ENCODE results near the gene ZNF654.
"Not testable (repeated sequence)": the region's sequence is repeated elsewhere in the genome, so short reads cannot be mapped to it uniquely, and the experiment has no call there.

Gene ZNF654

GRCh38 chr3:88147261-88147660, 88.2 kb downstream of the ZNF654 start:
- no peak for DNase-seq

- no peak for DNase-seq
Measured at GRCh38 chr3:88148651-88149050, 89.6 kb downstream of the ZNF654 start.

- no peak for DNase-seq
Measured at GRCh38 chr3:88149101-88149508, 90.0 kb downstream of the ZNF654 start.

GRCh38 chr3:88149509-88150362, 90.7 kb downstream of the ZNF654 start, which contains the start of gene C3orf38:
C3orf38 (plus strand) TSS chr3:88149959; CDS start chr3:88150053, 94 bp downstream.
- peak; percentile 81 for DNase-seq

- DNase-seq = no peak
Measured at GRCh38 chr3:88150371-88150770, 91.3 kb downstream of the ZNF654 start.

- DNase-seq = no peak
Measured at GRCh38 chr3:88150806-88151205, 91.8 kb downstream of the ZNF654 start.

- DNase-seq = no peak
Measured at GRCh38 chr3:88151358-88151757, 92.3 kb downstream of the ZNF654 start.

GRCh38 chr3:88152841-88153240, 93.8 kb downstream of the ZNF654 start:
- DNase-seq = no peak

- DNase-seq = no peak
Measured at GRCh38 chr3:88166419-88166971, 107.4 kb downstream of the ZNF654 start.

GRCh38 chr3:88167173-88167572, 108.1 kb downstream of the ZNF654 start:
- DNase-seq = no peak

GRCh38 chr3:88167704-88168103, 108.6 kb downstream of the ZNF654 start:
- no peak for DNase-seq

GRCh38 chr3:88168171-88168570, 109.1 kb downstream of the ZNF654 start:
- no peak for DNase-seq

GRCh38 chr3:88180398-88180999, 121.4 kb downstream of the ZNF654 start:
- DNase-seq = peak; percentile 43

GRCh38 chr3:88182165-88182918, 123.3 kb downstream of the ZNF654 start:
- not testable (repeated sequence) for DNase-seq

- no peak for DNase-seq
Measured at GRCh38 chr3:88188436-88188835, 129.4 kb downstream of the ZNF654 start.

- DNase-seq = no peak
Measured at GRCh38 chr3:88189361-88189810, 130.3 kb downstream of the ZNF654 start.

- DNase-seq = no peak
Measured at GRCh38 chr3:88191872-88192409, 132.9 kb downstream of the ZNF654 start.

GRCh38 chr3:88192631-88193030, 133.6 kb downstream of the ZNF654 start:
- no peak for DNase-seq
